Measurements from ENCODE around the gene TRANK1.

DNA sequence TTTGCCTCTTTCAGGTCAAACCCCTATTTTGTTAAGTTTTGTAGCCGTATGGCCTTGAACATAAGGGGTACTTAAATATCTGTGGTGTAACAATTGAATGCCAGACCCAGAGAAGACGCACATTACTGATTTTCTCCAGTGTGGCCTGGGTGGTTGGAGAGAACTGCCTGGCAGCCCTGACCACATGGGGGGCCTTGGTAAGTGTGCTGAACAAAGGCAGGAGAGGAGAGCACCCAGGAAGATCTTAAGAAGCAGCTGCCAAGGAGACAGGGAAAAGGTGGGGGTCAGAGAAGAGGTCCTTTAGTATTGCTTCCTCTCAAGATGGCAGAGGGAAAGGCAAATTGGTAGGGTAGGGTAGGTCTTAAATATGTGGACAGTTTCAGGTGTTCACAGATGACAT is 35.7 kb downstream of the TRANK1 start:
- TF ChIP-seq, protein P1, sequence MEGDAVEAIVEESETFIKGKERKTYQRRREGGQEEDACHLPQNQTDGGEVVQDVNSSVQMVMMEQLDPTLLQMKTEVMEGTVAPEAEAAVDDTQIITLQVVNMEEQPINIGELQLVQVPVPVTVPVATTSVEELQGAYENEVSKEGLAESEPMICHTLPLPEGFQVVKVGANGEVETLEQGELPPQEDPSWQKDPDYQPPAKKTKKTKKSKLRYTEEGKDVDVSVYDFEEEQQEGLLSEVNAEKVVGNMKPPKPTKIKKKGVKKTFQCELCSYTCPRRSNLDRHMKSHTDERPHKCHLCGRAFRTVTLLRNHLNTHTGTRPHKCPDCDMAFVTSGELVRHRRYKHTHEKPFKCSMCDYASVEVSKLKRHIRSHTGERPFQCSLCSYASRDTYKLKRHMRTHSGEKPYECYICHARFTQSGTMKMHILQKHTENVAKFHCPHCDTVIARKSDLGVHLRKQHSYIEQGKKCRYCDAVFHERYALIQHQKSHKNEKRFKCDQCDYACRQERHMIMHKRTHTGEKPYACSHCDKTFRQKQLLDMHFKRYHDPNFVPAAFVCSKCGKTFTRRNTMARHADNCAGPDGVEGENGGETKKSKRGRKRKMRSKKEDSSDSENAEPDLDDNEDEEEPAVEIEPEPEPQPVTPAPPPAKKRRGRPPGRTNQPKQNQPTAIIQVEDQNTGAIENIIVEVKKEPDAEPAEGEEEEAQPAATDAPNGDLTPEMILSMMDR (conservative IDR thresholded peaks at IDR 0.05; ENCODE audit: low read depth, low read length) = no peak
- no peak for TF ChIP-seq EZH2 (IDR thresholded peaks at IDR 0.05; ENCODE audit: borderline replicate concordance, low read depth, low read length, poor library complexity, severe bottlenecking)
